Panc1 (cell line): ENCODE measurements around the gene STARD3NL. TPM values are rescaled to one million over a fixed set of nuclear protein-coding genes. Genes with fewer than 3 reads are reported as not detected.
A peak's percentile ranks its signal among the peaks of the same experiment; 100 is the strongest.
"Not testable (repeated sequence)": the region's sequence is repeated elsewhere in the genome, so short reads cannot be mapped to it uniquely, and the experiment has no call there.

ENCODE experiments used
- ATAC-seq: fragments of 200-7000 bp; cut with Tn5 transposase; 2 replicates; pipeline ENCODE4 v1.9.1; 2020; ENCODE audit warnings: mild to moderate bottlenecking, moderate library complexity
- BruUV-seq: library from RNA; stranded (reverse); fragments of 400-500 nt; replicated peaks from 2 replicates; lab custom pipeline; 2021; lab: Mats Ljungman, UMichigan
- CTCF ChIA-PET: fragments of 300-600 bp; sonication (Branson Sonifier 250); formaldehyde crosslinking; loops from one replicate; lab custom pipeline; 2022; ENCODE audit warnings: antibody characterized with exemption; lab: Charles Lee
- POLR2A ChIA-PET: fragments of 300-600 bp; sonication (Branson Sonifier 250); formaldehyde crosslinking; loops from one replicate; lab custom pipeline; 2022; ENCODE audit warnings: antibody characterized with exemption; lab: Charles Lee
- DNase-seq: peaks from one replicate; pipeline ENCODE4 v3.0.0-alpha.2; 2010; ENCODE audit warnings: low read depth, low spot score
- H3K27ac ChIP-seq: 2 replicates; pipeline ENCODE4 v1.5.1; 2011; ENCODE audit warnings: mild to moderate bottlenecking, low read length, inconsistent platforms
- H3K27me3 ChIP-seq: fragments of 200-500 bp; sonication (Bioruptor generic); 2 replicates; pipeline ENCODE4 v1.6.0; 2014; ENCODE audit warnings: low read length, inconsistent platforms; ENCODE audit not compliant: control insufficient read depth, insufficient read depth
- H3K36me3 ChIP-seq: fragments of 200-500 bp; sonication (Bioruptor generic); 2 replicates; pipeline ENCODE4 v1.5.1; 2014; ENCODE audit warnings: inconsistent platforms, mild to moderate bottlenecking, low read length, moderate library complexity; ENCODE audit not compliant: control insufficient read depth, insufficient read depth
- H3K4me1 ChIP-seq: 2 replicates; pipeline ENCODE4 v1.5.1; 2011; ENCODE audit warnings: inconsistent platforms, mild to moderate bottlenecking, low read length, moderate library complexity; ENCODE audit not compliant: control insufficient read depth, insufficient read depth
- H3K4me3 ChIP-seq, 2 experiments: 2 replicates each; pipeline ENCODE4 v1.5.1; 2011 to 2012; ENCODE audit warnings: low read depth in 2 of 2, low read length in 2 of 2, mild to moderate bottlenecking in 2 of 2, inconsistent platforms in 1 of 2, moderate library complexity in 1 of 2
- H3K9me3 ChIP-seq: fragments of 200-500 bp; sonication (Bioruptor generic); 2 replicates; pipeline ENCODE4 v1.5.1; 2014; ENCODE audit warnings: low read depth, mild to moderate bottlenecking, inconsistent platforms, low read length, moderate library complexity; ENCODE audit not compliant: control insufficient read depth, insufficient read depth
- CTCF ChIP-seq: fragments of 450-650 bp; IDR thresholded peaks from 2 replicates; pipeline ENCODE4 v1.5.1; 2017; ENCODE audit warnings: mild to moderate bottlenecking
- POLR2AphosphoS5 ChIP-seq: IDR thresholded peaks from 2 replicates; pipeline ENCODE4 v1.6.1; 2012; ENCODE audit warnings: mild to moderate bottlenecking, low read depth, low read length, moderate library complexity
- REST ChIP-seq, 2 experiments: IDR thresholded peaks; 2 replicates each; pipeline ENCODE4 v1.6.1; 2011 to 2012; ENCODE audit warnings: low read depth in 2 of 2, control low read depth in 1 of 2, low read length in 1 of 2, mild to moderate bottlenecking in 1 of 2, moderate library complexity in 1 of 2; ENCODE audit not compliant: insufficient read depth in 1 of 2
- SIN3A ChIP-seq: IDR thresholded peaks from 2 replicates; pipeline ENCODE4 v1.6.1; 2012; ENCODE audit warnings: low read depth, mild to moderate bottlenecking, low read length, moderate library complexity, borderline replicate concordance; ENCODE audit not compliant: insufficient read depth
- TCF7L2 ChIP-seq: IDR thresholded peaks from 2 replicates; pipeline ENCODE4 v1.6.1; 2011; ENCODE audit warnings: mild to moderate bottlenecking, low read depth, low read length, inconsistent platforms
- in situ Hi-C: cut with HindIII; loops from 2 replicates; pipeline ENCODE4 v1.10.0; 2016; ENCODE audit warnings: low sequenced_read_pairs, low pct_unique_long_range_greater_than_20kb
- intact Hi-C: fragments of 100-400 bp; cut with micrococcal nuclease; formaldehyde crosslinking; loops from one replicate; pipeline ENCODE4 v1.10.0; 2022; ENCODE audit not compliant: unreplicated experiment
- total RNA-seq: library from RNA; stranded (reverse); gene quantifications from one replicate; pipeline ENCODE4 v1.2.1, GENCODE V29; 2021; ENCODE audit not compliant: unreplicated experiment

STARD3NL gene
- total RNA-seq, 1 experiment from 2014 or later = 75.7 TPM

- peaks cover 16% of the 10 kb centered on the region; the same call in 1 of the 2 replicates for H3K27me3 ChIP-seq
- H3K4me1 ChIP-seq = no peaks in the 10 kb centered on the region; the same call in 1 of the 2 replicates
- intact Hi-C loops = no loop called here
- H3K9me3 ChIP-seq = no peaks in the 10 kb centered on the region
- no peak for TF ChIP-seq CTCF
- TF ChIP-seq TCF7L2 = no peak
- no peak for TF ChIP-seq SIN3A
- no peak for TF ChIP-seq POLR2AphosphoS5
- no peak for TF ChIP-seq REST (IDR thresholded peaks at IDR 0.05; ENCODE audit: insufficient read depth in 1 of 2, low read depth in 2 of 2, low read length in 1 of 2)
- DNase-seq (no peak), ATAC-seq (no peak)
- in situ Hi-C loops = no loop called here
- H3K4me3 ChIP-seq = no peak overlapping the region
- no peak overlapping the region for H3K27ac ChIP-seq
- no peaks in the 10 kb centered on the region for H3K36me3 ChIP-seq
- no TSS peak for BruUV-seq
- ChIA-PET CTCF (no interaction called here), POLR2A (no interaction called here)
These were observed 6.2 kb upstream of the STARD3NL start for GRCh38 chr7:38171623-38172391.

GRCh38 chr7:38175547-38175946 lies 2.5 kb upstream of the STARD3NL start:
- H3K27ac ChIP-seq, POLR2A ChIA-PET, ATAC-seq, H3K36me3 ChIP-seq, intact Hi-C loops, CTCF ChIA-PET, DNase-seq, H3K9me3 ChIP-seq, in situ Hi-C loops, H3K4me3 ChIP-seq, BruUV-seq: not testable (repeated sequence)
- Histone ChIP-seq H3K27me3 (peaks cover 14% of the 10 kb centered on the region; the same call in 1 of the 2 replicates), H3K4me1 (peaks cover 23% of the 10 kb centered on the region)

GRCh38 chr7:38177621-38178003 lies 433 bp upstream of the STARD3NL start:
- H3K27ac ChIP-seq = peak overlapping the region; percentile 98
- DNase-seq = no peak
- TF ChIP-seq POLR2AphosphoS5 (peak; percentile 92; the same call in 1 of the 2 replicates), REST (IDR thresholded peaks at IDR 0.05; ENCODE audit: insufficient read depth in 1 of 2, low read depth in 2 of 2, low read length in 1 of 2) (no peak), CTCF (no peak), SIN3A (peak; percentile 16; the same call in 1 of the 2 replicates), TCF7L2 (no peak)
- TSS peak; percentile 100 for BruUV-seq
- intact Hi-C loops = no loop called here
- H3K9me3 ChIP-seq = no peaks in the 10 kb centered on the region
- H3K27me3 ChIP-seq = peaks cover 7% of the 10 kb centered on the region; the same call in 1 of the 2 replicates
- ATAC-seq = no peak
- CTCF ChIA-PET = no interaction called here
- POLR2A ChIA-PET = interaction anchor here (0.6 kb wide), 1 partner anchor 907 kb away, joined by 4 read pairs; no protein-coding TSS in a partner anchor
- H3K4me1 ChIP-seq = peaks cover 24% of the 10 kb centered on the region
- in situ Hi-C loops = no loop called here
- H3K36me3 ChIP-seq = no peaks in the 10 kb centered on the region; the same call in 1 of the 2 replicates
- H3K4me3 ChIP-seq = peak overlapping the region; percentile 79 to 88
